Neural cell (in vitro differentiated cells): ENCODE results near the gene ENTPD1.

Experiments used
- CTCF ChIP-seq: fragments of 450-650 bp; IDR thresholded peaks from 2 replicates; pipeline ENCODE4 v1.5.1; 2014; ENCODE audit warnings: antibody characterized with exemption, mild to moderate bottlenecking, moderate library complexity; ENCODE audit not compliant: poor library complexity, severe bottlenecking
- EP300 ChIP-seq: fragments of 450-650 bp; conservative IDR thresholded peaks from 2 replicates; pipeline ENCODE4 v1.6.1; 2014; ENCODE audit warnings: antibody characterized with exemption, mild to moderate bottlenecking, moderate library complexity; ENCODE audit not compliant: poor library complexity, severe bottlenecking
- EZH2 ChIP-seq: fragments of 200-600, 300-800 bp; shearing (Covaris generic), sonication (generic); IDR thresholded peaks from 2 replicates; pipeline ENCODE4 v1.6.1; 2014; ENCODE audit warnings: antibody characterized with exemption, low read length, borderline replicate concordance, mild to moderate bottlenecking; ENCODE audit not compliant: insufficient read depth, poor library complexity, severe bottlenecking
- REST ChIP-seq: IDR thresholded peaks from 2 replicates; pipeline ENCODE4 v1.6.1; 2012; ENCODE audit warnings: borderline replicate concordance
- TAF1 ChIP-seq: IDR thresholded peaks from 2 replicates; pipeline ENCODE4 v1.6.1; 2012; ENCODE audit warnings: low read depth

GRCh38 chr10:95861386-95861785, 105.4 kb downstream of the ENTPD1 start:
- TF ChIP-seq REST (no peak), EP300 (no peak), CTCF (no peak), TAF1 (no peak), EZH2 (no peak)
